Ramos (cell line): ENCODE data around the gene CMIP.
"Not testable (repeated sequence)": the region's sequence is repeated elsewhere in the genome, so short reads cannot be mapped to it uniquely, and the experiment has no call there.

Experiments used
- in situ Hi-C: fragments of 300-500 bp; cut with MboI; formaldehyde crosslinking; loops from one replicate; pipeline ENCODE4 v1.14.3; 2022; ENCODE audit warnings: low sequenced_read_pairs; ENCODE audit not compliant: unreplicated experiment

The CMIP gene

GRCh38 chr16:81509404-81509803, 64.8 kb downstream of the CMIP start:
- in situ Hi-C loops, result no loop called here

- in situ Hi-C loops, result no loop called here
Observed at GRCh38 chr16:81510016-81510415, 65.4 kb downstream of the CMIP start.

- in situ Hi-C loops, result no loop called here
Observed at GRCh38 chr16:81511371-81511770, 66.8 kb downstream of the CMIP start.

DNA sequence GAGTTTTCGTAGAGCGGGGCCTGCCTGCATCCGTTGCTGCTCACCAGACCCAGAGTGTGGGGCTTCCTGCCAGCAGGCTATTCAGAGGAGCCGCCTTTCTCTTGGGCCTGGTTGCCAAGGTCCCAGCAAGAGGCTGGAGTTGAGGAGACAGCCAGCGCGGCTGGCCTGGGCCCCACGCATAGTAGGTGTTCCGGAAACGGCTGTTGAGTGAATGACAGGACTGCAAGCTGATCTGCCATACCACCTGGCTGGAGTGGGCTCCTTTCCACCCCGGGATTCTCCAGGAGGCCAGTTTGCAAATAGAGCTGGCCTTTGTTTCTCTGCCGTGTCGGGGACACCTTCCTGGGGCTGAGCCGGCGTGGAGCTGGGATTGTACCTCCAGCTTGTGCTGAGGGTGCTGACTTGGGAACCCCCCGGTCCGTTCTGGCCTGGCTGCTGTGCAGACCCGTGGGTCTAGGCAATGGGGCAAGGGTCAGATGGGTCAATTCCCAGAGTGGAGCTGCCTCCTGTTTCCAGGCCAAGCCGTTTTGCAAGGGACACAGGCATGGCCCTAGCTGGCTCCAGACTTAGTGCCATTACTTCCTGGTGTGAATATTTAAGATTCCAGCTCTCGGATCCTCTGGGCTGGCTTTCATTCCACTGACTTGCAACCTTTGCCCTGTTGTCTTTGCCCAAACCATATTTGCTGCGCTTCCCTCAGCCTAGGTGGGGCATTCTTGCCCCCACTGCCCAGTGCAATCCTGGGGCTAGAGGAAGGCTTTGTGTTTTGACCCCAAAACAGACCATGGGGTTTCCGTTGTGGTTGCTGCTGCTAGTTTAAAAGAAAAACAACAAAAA, 68.8 kb downstream of the CMIP start:
- in situ Hi-C loops, result no loop called here

GRCh38 chr16:81514041-81514559, 69.5 kb downstream of the CMIP start:
- in situ Hi-C loops, result no loop called here

GRCh38 chr16:81514568-81515258, 70.1 kb downstream of the CMIP start:
- in situ Hi-C loops, result no loop called here

DNA sequence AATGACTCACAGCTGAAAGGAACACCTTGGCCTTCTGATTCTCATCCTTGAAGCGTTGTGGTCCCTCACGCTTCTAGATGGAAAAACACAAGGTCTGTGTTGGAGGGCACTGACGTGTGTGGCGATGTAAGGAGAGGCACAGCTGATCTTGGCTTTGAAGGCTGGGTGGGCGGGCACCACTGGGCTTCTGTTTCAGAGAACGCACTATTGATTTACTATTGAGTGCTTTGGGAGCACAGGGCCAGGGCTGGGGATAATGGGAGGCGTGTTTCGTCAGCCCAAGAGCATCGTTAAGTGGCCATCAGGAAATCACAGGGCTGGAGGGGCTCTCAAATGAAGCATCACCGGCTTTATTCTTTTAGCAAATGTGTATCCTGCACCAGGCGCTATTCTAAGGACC, 70.7 kb downstream of the CMIP start:
- in situ Hi-C loops, result no loop called here

GRCh38 chr16:81515721-81516120, 71.1 kb downstream of the CMIP start:
- in situ Hi-C loops, result no loop called here

DNA sequence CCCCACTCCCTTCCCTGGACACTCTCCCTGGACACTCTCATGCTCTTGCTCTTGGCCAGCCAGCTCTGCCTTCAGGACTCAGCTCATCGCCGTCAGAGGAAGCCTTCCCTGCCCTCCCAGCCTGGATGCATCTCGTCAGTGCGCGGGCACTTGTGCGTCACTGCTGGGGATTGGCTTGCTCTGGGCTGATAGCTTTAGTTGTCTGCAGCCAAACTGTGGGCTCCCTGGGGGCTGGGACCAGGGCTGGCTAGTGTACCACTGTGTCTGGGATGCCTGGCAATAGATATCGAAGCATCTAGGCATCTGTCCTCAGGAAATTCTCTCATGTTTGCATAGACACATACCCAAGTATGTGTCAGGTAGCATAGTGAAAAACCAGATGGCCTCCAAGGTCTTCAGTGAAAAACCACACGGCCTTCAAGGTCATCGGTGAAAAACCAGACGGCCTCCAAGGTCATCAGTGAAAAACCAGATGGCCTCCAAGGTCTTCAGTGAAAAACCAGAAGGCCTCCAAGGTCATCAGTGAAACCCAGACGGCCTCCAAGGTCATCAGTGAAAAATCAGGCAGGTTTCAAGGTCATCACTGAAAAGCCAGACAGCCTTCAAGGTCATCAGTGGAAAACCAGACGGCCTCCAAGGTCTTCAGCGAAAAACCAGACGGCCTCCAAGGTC, 72.0 kb downstream of the CMIP start:
- in situ Hi-C loops, result no loop called here

- in situ Hi-C loops, result no loop called here
Observed at GRCh38 chr16:81517150-81517499, 72.5 kb downstream of the CMIP start.

DNA sequence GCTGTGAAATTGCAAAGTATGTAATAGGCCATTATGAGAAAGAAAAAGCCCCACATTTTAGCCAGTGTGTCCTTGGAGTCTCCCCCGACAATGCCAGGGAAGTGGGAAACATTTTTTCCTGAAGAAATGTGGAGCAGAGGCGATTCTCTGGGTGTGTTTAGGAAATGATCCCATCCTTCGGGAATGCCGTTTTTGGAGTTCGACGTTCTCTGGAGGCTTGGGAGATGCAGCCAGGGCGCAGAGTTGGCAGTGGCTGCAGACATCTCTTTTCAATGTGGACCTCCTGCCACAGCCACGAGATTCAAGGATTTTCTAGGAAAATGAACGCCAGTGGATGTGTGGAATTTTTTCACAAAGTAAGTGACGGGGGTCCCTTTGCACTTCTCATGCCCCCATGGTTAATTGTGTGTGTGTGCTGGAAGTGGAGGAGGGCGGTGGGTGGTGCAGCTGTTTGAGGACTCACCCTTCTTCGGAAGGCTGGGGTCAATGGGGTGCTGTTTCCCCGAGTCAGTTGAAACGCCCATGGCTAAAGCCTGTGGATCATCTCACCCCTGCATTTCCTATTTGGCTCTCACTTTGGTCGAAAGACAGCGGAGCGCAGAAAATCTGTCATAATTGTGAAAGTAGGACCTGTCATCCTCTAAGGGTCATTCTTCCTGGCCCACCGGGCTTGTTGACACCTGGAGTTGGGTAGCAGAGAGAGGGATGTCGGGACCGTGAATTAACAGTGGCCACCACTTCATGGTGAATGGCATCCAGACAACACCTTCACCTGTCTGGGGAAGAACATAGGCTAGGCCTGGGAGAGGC, 73.2 kb downstream of the CMIP start:
- in situ Hi-C loops, result no loop called here

GRCh38 chr16:81518439-81518757, 73.8 kb downstream of the CMIP start:
- in situ Hi-C loops, result no loop called here

- in situ Hi-C loops, result no loop called here
Observed at GRCh38 chr16:81519301-81520150, 74.9 kb downstream of the CMIP start.

DNA sequence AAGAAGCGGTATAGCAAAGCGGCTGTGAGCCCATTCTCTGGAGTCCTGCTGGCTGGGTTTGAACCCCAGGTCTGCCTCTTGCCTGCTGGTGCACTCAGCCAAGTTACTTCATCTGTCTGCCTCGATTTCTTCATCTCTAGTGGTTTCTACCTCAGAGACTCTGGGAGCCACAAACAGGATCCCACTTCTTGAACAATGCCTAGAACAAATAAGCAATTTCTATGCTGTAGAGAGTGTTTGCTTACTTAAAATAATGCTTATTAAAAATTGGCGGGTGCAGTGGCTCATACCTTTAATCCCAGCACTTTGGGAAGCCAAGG, 75.5 kb downstream of the CMIP start:
- in situ Hi-C loops, result no loop called here

- in situ Hi-C loops, result no loop called here
Observed at GRCh38 chr16:81520560-81521135, 76.0 kb downstream of the CMIP start.

DNA sequence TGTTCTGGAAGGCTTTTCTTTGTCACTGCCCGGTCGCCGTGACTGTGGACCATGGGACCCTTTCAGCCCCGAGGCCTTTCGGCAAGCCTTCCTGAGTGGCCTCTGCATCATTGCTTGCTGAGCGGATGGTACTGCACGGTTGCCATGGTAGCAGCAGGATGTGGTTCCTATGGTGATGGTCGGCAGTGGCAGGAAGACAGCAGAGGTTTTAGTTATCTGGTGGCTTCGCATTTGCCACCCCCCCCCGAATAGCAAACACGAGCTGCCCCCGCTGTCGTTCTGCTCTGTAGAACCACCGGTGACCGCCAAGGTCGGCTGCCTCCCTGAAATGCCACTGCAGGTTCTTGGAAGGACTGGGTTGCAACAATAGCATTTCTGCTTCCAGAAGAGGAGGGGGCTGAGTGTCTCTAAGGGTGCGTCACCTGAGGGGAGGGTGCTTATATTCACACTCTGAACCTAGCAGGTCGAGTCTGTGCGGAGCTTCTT, 76.6 kb downstream of the CMIP start:
- in situ Hi-C loops, result no loop called here

GRCh38 chr16:81522108-81522701, 77.6 kb downstream of the CMIP start:
- in situ Hi-C loops, result no loop called here

DNA sequence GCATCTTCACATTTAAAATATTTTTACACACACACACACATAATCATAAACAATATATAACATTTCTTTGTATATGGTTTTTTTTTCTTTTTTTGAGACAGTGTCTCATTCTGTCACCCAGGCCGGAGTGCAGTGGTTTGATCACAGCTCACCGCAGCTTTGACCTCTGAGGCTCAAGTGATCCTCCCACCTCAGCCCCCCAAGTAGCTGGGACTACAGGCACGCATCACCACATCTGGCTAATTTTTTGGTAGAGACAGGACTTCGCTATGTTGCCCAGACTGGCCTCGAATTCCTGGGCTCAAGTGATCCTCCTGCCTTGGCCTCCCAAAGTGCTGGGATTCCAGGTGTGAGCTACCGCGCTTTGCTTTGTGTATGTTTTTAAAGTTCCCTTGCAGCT, 78.2 kb downstream of the CMIP start:
- in situ Hi-C loops, result not testable (repeated sequence)
